Gastrocnemius medialis (tissue), 4 donors: ENCODE data around the gene JAG1.

Source experiments
- POLR2A ChIP-seq, 2 donors: fragments of 450-650 bp; IDR thresholded peaks; one replicate each; pipeline ENCODE4 v1.6.1; 2017; ENCODE audit warnings: antibody characterized with exemption in 2 of 2, mild to moderate bottlenecking in 2 of 2, moderate library complexity in 2 of 2
- TF ChIP-seq, protein P1 (sequence below), 5 experiments: fragments of 450-650 bp in 3 of 5; fragments of 200-600 bp in 2 of 5; sonication (generic) in 2 of 5; IDR thresholded peaks in 4 of 5; conservative IDR thresholded peaks in 1 of 5; 1 replicate in 4 of 5; 2 replicates in 1 of 5; pipeline ENCODE4 v1.5.1; 2016 to 2019; ENCODE audit warnings: antibody characterized with exemption in 5 of 5, mild to moderate bottlenecking in 3 of 5, moderate library complexity in 3 of 5

DNA sequence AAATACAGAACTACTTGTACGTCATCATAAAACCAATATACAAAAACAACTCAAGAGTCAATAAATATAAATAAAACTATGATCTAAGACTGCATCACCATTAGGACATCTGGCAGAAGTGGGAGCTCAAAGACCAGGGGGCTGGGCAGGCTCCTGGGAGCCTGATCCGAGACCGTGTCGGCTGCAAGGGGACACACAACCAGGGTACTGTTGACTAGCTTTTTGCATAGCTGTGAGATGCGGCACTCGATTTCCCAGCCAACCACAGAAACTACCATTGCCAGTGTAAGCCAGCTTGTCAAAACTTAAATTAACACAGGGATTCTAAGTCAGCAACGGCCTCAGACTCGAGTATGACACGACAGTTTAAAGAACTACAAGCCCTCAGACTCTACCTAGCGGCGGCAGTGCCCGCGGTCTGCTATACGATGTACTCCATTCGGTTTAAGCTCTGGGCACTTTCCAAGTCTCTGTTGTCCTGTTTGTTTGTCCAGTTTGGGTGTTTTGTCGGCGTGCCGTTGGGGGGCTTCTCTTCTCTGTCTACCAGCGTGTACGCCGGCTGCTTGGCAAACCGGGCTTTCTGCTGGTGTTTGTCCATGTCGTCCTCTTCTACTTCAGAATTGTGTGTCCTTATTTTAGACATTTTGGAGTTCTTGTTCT lies 34.6 kb downstream of the JAG1 start:
- TF ChIP-seq, protein P1, sequence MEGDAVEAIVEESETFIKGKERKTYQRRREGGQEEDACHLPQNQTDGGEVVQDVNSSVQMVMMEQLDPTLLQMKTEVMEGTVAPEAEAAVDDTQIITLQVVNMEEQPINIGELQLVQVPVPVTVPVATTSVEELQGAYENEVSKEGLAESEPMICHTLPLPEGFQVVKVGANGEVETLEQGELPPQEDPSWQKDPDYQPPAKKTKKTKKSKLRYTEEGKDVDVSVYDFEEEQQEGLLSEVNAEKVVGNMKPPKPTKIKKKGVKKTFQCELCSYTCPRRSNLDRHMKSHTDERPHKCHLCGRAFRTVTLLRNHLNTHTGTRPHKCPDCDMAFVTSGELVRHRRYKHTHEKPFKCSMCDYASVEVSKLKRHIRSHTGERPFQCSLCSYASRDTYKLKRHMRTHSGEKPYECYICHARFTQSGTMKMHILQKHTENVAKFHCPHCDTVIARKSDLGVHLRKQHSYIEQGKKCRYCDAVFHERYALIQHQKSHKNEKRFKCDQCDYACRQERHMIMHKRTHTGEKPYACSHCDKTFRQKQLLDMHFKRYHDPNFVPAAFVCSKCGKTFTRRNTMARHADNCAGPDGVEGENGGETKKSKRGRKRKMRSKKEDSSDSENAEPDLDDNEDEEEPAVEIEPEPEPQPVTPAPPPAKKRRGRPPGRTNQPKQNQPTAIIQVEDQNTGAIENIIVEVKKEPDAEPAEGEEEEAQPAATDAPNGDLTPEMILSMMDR (IDR thresholded peaks at IDR 0.05 in 4 of 5, conservative IDR thresholded peaks at IDR 0.05 in 1 of 5) = no peak
- TF ChIP-seq POLR2A (IDR thresholded peaks at IDR 0.05) = no peak
